Stimulated activated CD4-positive, alpha-beta T cell treated with anti-CD3 and anti-CD28 coated beads, Interleukin-1b, Interleukin-23, amount 100 ng/mL, for 1 hour (primary cell): ENCODE measurements around the gene GID8.

Source experiments
- DNase-seq, 2 donors: peaks; one replicate each; pipeline ENCODE4 v3.0.0-alpha.2; 2020; ENCODE audit warnings: low read depth in 2 of 2

Gene GID8

GRCh38 chr20:62986257-62986800 is 48.4 kb downstream of the GID8 start:
- DNase-seq: no peak

- no peak for DNase-seq
Measured at GRCh38 chr20:62987114-62987513, 49.2 kb downstream of the GID8 start.

GRCh38 chr20:62989201-62989601 is 51.3 kb downstream of the GID8 start:
- DNase-seq: no peak

GRCh38 chr20:62990306-62990825 is 52.4 kb downstream of the GID8 start:
- no peak for DNase-seq

GRCh38 chr20:62991196-62991807 is 53.4 kb downstream of the GID8 start:
- DNase-seq: no peak

GRCh38 chr20:62991863-62992262 is 53.9 kb downstream of the GID8 start:
- no peak for DNase-seq

GRCh38 chr20:62993856-62994494 is 56.0 kb downstream of the GID8 start:
- DNase-seq: no peak

- DNase-seq: no peak
Measured at GRCh38 chr20:62994869-62995281, 56.9 kb downstream of the GID8 start.

GRCh38 chr20:62995481-62995880 is 57.5 kb downstream of the GID8 start:
- no peak for DNase-seq

GRCh38 chr20:62995898-62996595 is 58.1 kb downstream of the GID8 start:
- no peak for DNase-seq

- DNase-seq: no peak
Measured at GRCh38 chr20:62996596-62996982, 58.6 kb downstream of the GID8 start.

- DNase-seq: no peak
Measured at GRCh38 chr20:62997417-62998035, 59.6 kb downstream of the GID8 start.
